ENCODE measurements around the gene FBXW10.
"Not testable (repeated sequence)": the region's sequence is repeated elsewhere in the genome, so short reads cannot be mapped to it uniquely, and the experiment has no call there.

FBXW10 gene

GRCh38 chr17:18743699-18744421 is at the start of gene FBXW10:
Gene FBXW10, plus strand, starts transcription at chr17:18744054. Its CDS starts 191 bp downstream, at chr17:18744245.
- DNase-seq = not testable (repeated sequence)

GRCh38 chr17:18695143-18695542 is 48.7 kb upstream of the FBXW10 start:
- DNase-seq = not testable (repeated sequence)

- DNase-seq = not testable (repeated sequence)
Observed at GRCh38 chr17:18698473-18699103, 45.3 kb upstream of the FBXW10 start.

GRCh38 chr17:18705955-18706354 is 37.9 kb upstream of the FBXW10 start:
- not testable (repeated sequence) for DNase-seq

GRCh38 chr17:18708215-18708614 is 35.6 kb upstream of the FBXW10 start:
- not testable (repeated sequence) for DNase-seq

GRCh38 chr17:18712354-18712999 is 31.4 kb upstream of the FBXW10 start:
- peak; percentile 29 for DNase-seq

GRCh38 chr17:18718643-18719427 is 25.0 kb upstream of the FBXW10 start:
- peak; percentile 6 for DNase-seq

GRCh38 chr17:18719428-18720110 is 24.3 kb upstream of the FBXW10 start:
- DNase-seq = not testable (repeated sequence)

- DNase-seq = not testable (repeated sequence)
Observed at GRCh38 chr17:18721775-18722547, 21.9 kb upstream of the FBXW10 start.

- not testable (repeated sequence) for DNase-seq
Observed at GRCh38 chr17:18722612-18723011, 21.2 kb upstream of the FBXW10 start.

GRCh38 chr17:18723509-18723908 is 20.3 kb upstream of the FBXW10 start:
- not testable (repeated sequence) for DNase-seq

GRCh38 chr17:18732438-18732837 is 11.4 kb upstream of the FBXW10 start:
- peak; percentile 25 for DNase-seq

GRCh38 chr17:18733350-18733749 is 10.5 kb upstream of the FBXW10 start:
- DNase-seq = peak; percentile 2

- DNase-seq = not testable (repeated sequence)
Observed at GRCh38 chr17:18739616-18740391, 4.0 kb upstream of the FBXW10 start.

- not testable (repeated sequence) for DNase-seq
Observed at GRCh38 chr17:18741228-18741627, 2.6 kb upstream of the FBXW10 start.

GRCh38 chr17:18744726-18745125 is 872 bp downstream of the FBXW10 start:
- DNase-seq = not testable (repeated sequence)

GRCh38 chr17:18746551-18746950 is 2.7 kb downstream of the FBXW10 start:
- DNase-seq = not testable (repeated sequence)

GRCh38 chr17:18747501-18747900 is 3.6 kb downstream of the FBXW10 start:
- DNase-seq = not testable (repeated sequence)

GRCh38 chr17:18750242-18750641 is 6.4 kb downstream of the FBXW10 start:
- DNase-seq = not testable (repeated sequence)

GRCh38 chr17:18753829-18754409 is 10.1 kb downstream of the FBXW10 start:
- DNase-seq = not testable (repeated sequence)
